SJCRH30 (cell line): Measurements from ENCODE around the gene CPT1B. TPM values are rescaled to one million over a fixed set of nuclear protein-coding genes. Genes with fewer than 3 reads are reported as not detected.
"Not testable (repeated sequence)": the region's sequence is repeated elsewhere in the genome, so short reads cannot be mapped to it uniquely, and the experiment has no call there.

Experiments used
- DNase-seq, 2 experiments: peaks; one replicate each; pipeline ENCODE4 v3.0.0-alpha.2; 2015 to 2020
- H3K27ac ChIP-seq: fragments of 250-450 bp; sonication (Bioruptor Pico); 2 replicates; pipeline ENCODE4 v1.5.1; 2020; ENCODE audit warnings: mild to moderate bottlenecking, moderate library complexity
- H3K27me3 ChIP-seq: fragments of 250-450 bp; sonication (Bioruptor Pico); 2 replicates; pipeline ENCODE4 v1.5.1; 2020; ENCODE audit warnings: mild to moderate bottlenecking, moderate library complexity
- H3K36me3 ChIP-seq: fragments of 250-450 bp; sonication (Bioruptor Pico); 2 replicates; pipeline ENCODE4 v1.5.1; 2020; ENCODE audit warnings: mild to moderate bottlenecking, moderate library complexity
- H3K4me1 ChIP-seq: fragments of 250-450 bp; sonication (Bioruptor Pico); 2 replicates; pipeline ENCODE4 v1.5.1; 2020; ENCODE audit warnings: mild to moderate bottlenecking, moderate library complexity
- H3K4me3 ChIP-seq: fragments of 250-450 bp; sonication (Bioruptor Pico); 2 replicates; pipeline ENCODE4 v1.5.1; 2020; ENCODE audit warnings: mild to moderate bottlenecking, moderate library complexity
- H3K9me3 ChIP-seq: fragments of 250-450 bp; sonication (Bioruptor Pico); replicated peaks from 2 replicates; pipeline ENCODE4 v1.5.1; 2020; ENCODE audit warnings: mild to moderate bottlenecking, moderate library complexity
- total RNA-seq: library from RNA; depleted of rRNA; stranded (reverse); fragments of >200 nt; shearing (Covaris generic); gene quantifications from 2 replicates; pipeline ENCODE4 v1.2.3, GENCODE V29; 2014

The CPT1B gene
- total RNA-seq, 1 experiment from 2014 or later = 17.1 TPM

DNA sequence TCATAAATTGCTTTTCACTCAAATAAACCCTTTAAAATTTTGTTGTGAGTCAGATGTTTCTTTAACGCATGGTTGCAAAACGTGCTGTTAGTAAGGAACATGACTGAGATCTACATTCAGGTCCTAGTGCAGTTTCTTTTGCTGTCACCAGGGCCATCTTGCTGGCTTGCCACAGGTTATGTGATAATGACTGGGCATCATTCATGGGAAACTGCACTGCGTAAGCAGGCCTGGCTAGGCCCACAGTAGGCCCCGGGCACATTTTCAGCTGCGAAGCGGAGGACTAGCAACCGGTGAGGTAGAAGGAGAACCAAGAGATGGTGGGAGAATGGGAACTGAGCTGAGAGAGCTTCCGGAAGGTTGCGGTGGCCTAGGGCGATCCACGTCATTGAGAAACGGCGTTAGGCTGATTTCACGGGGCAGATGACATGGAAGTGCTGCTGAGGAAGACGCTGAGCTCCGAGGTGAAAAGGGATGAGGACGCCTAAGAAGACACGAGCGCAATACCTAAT lies 35.8 kb downstream of the CPT1B start:
- no peak for DNase-seq
- no peaks in the 10 kb centered on the region for H3K36me3 ChIP-seq
- no peak overlapping the region for H3K4me3 ChIP-seq
- no peak overlapping the region for H3K27ac ChIP-seq
- no peaks in the 10 kb centered on the region for H3K9me3 ChIP-seq
- H3K4me1 ChIP-seq = no peaks in the 10 kb centered on the region
- peaks cover 4% of the 10 kb centered on the region; the same call in 1 of the 2 replicates for H3K27me3 ChIP-seq

DNA sequence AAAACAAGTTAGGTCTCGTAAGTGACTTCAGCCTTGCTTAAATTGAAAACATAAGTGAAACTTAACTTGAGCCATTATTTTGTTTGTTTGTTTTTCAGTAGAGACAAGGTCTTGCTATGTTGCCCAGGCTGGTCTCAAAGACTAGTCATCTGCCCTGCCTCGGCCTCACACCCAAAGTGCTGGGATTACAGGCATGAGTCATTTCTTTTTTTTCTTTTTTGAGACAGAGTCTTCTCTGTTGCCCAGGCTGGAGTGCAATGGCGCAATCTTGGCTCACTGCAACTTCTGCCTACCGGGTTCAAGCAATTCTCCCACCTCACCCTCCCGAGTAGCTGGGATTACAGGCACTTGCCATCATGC lies 36.6 kb downstream of the CPT1B start:
- DNase-seq, H3K4me3 ChIP-seq, H3K36me3 ChIP-seq, H3K4me1 ChIP-seq, H3K9me3 ChIP-seq, H3K27ac ChIP-seq: not testable (repeated sequence)
- H3K27me3 ChIP-seq = peaks cover 11% of the 10 kb centered on the region; the same call in 1 of the 2 replicates

DNA sequence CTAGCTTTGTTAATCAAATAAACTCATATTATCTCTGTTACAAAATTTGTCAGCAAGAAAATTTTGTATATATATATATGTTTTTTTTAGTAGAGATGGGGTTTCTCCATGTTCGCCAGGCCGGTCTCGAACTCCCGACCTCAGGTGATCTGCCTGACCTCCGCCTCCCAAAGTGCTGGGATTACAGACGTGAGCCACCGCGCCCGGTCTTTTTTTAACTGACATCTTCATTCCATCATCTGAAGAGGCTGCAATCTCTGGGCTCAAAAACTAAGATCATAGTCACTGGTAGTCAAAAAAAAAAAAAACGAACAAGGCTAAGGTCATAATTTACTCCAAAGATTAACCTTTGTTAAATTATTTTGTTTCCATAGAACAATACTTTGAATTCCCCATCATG lies 37.8 kb downstream of the CPT1B start:
- H3K9me3 ChIP-seq = no peaks in the 10 kb centered on the region; the same call in 1 of the 2 replicates
- H3K36me3 ChIP-seq = no peaks in the 10 kb centered on the region
- peaks cover 11% of the 10 kb centered on the region; the same call in 1 of the 2 replicates for H3K27me3 ChIP-seq
- no peak for DNase-seq
- no peak overlapping the region for H3K4me3 ChIP-seq
- no peaks in the 10 kb centered on the region for H3K4me1 ChIP-seq
- H3K27ac ChIP-seq = no peak overlapping the region

DNA sequence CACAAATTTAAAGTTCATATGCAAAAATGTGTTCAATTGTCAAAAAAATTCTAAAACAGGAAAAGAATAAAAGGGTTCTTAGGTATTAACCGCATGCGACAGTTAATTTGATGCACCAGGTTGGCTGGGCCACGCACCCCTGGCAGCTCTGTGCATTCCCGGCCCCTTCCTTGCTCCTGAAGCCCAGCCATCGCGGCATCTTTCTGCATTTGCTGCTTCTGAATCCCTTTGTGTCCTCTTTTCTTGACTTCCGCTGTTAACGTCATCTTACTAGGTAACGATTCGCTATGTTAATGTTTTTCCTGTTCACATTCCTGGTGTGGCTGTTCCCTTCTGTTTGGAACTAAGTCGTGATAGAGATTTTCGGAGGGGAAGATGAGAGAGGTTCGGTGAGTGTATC lies 40.5 kb downstream of the CPT1B start:
- H3K4me3 ChIP-seq = no peak overlapping the region
- no peak overlapping the region for H3K27ac ChIP-seq
- DNase-seq = no peak
- H3K9me3 ChIP-seq = no peaks in the 10 kb centered on the region; the same call in 1 of the 2 replicates
- no peaks in the 10 kb centered on the region for H3K36me3 ChIP-seq
- H3K27me3 ChIP-seq = peaks cover 13% of the 10 kb centered on the region; the same call in 1 of the 2 replicates
- peaks cover 2% of the 10 kb centered on the region; the same call in 1 of the 2 replicates for H3K4me1 ChIP-seq

DNA sequence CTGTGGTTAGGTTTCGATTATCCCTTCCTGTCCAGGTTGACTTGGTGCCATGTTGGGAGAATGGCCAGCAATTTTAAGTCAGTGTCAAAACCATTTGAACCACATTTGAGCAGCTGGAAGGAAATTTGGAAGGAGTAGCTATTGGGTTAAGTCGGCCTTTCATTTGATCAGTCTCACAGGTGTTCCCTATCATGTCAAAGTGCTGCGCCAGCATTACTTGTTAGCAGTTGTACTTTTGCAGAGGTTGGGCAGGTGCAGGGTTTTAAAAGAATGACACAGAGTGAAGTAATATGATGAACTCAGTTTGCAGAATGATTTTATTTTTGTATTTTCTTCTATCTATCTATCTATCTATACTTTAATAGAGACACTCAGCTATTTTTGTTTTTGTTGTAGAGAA lies 42.0 kb downstream of the CPT1B start:
- no peak overlapping the region for H3K4me3 ChIP-seq
- no peak for DNase-seq
- H3K27me3 ChIP-seq = peaks cover 16% of the 10 kb centered on the region; the same call in 1 of the 2 replicates
- H3K27ac ChIP-seq = no peak overlapping the region
- H3K4me1 ChIP-seq = peaks cover 2% of the 10 kb centered on the region; the same call in 1 of the 2 replicates
- H3K36me3 ChIP-seq = no peaks in the 10 kb centered on the region
- H3K9me3 ChIP-seq = no peaks in the 10 kb centered on the region; the same call in 1 of the 2 replicates

DNA sequence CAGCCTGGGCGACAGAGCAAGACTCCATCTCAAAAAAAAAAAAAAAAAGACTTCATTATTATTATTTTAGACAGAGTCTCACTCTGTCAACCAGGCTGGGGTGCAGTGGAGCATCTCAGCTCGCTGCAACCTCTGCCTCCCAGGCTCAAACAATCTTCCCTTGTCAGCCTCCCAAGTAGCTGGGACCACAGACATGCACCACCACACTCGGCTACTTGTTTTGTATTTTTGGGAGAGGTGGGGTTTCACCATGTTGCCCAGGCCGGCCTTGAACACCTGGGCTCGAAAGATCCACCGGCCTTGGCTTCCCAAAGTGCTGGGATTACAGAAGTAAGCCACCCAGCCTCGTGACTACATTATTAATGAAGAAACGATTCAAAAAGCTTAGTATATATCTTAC lies 43.1 kb downstream of the CPT1B start:
- Histone ChIP-seq H3K27ac (no peak overlapping the region), H3K27me3 (peaks cover 16% of the 10 kb centered on the region; the same call in 1 of the 2 replicates), H3K4me1 (peaks cover 2% of the 10 kb centered on the region; the same call in 1 of the 2 replicates)

DNA sequence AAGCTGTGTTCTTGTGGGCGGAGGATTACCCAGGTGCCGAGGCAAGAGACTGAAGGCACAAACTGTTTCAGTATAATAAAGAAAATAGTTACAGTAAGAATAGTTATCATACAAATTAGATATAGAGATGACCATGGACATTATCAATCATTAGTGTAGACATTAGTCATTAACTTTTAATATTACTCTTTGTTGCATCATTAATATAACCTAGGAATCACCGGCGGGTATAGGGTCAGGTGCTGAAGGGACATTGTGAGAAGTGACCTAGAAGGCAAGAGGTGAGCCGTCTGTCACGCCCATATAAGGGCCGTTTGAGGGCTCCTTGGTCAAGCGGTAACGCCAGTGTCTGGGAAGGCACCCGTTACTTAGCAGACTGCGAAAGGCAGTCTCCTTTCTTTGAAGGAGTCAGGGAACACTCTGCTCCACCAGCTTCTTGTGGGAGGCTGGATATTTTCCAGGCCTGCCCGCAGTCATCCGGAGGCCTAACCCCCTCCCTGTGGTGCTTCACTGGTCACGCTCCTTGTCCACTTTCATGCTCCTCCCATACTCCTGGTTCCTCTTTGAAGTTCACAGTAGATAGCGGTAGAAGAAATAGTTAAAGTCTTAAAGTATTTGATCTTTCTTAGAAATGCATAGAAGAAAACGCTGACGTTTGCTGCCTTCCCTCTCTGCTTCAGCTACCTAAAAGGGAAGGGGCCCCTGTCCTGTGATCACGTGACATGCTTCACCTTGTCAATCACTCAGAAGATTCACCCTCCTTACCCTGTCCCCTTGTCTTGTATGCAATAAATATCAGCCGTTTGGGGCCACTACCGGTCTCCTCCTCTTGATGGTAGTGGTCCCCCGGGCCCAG lies 44.1 kb downstream of the CPT1B start:
- H3K9me3 ChIP-seq, H3K4me1 ChIP-seq, H3K27ac ChIP-seq, H3K36me3 ChIP-seq, H3K4me3 ChIP-seq: not testable (repeated sequence)
- DNase-seq = peak in 1 of 2 experiments; percentile 39
- peaks cover 16% of the 10 kb centered on the region; the same call in 1 of the 2 replicates for H3K27me3 ChIP-seq

More for the DNA sequence above, 43.1 kb downstream of the CPT1B start:
- Histone ChIP-seq H3K4me3 (no peak overlapping the region), H3K9me3 (no peaks in the 10 kb centered on the region; the same call in 1 of the 2 replicates), H3K36me3 (no peaks in the 10 kb centered on the region)
- DNase-seq = no peak

DNA sequence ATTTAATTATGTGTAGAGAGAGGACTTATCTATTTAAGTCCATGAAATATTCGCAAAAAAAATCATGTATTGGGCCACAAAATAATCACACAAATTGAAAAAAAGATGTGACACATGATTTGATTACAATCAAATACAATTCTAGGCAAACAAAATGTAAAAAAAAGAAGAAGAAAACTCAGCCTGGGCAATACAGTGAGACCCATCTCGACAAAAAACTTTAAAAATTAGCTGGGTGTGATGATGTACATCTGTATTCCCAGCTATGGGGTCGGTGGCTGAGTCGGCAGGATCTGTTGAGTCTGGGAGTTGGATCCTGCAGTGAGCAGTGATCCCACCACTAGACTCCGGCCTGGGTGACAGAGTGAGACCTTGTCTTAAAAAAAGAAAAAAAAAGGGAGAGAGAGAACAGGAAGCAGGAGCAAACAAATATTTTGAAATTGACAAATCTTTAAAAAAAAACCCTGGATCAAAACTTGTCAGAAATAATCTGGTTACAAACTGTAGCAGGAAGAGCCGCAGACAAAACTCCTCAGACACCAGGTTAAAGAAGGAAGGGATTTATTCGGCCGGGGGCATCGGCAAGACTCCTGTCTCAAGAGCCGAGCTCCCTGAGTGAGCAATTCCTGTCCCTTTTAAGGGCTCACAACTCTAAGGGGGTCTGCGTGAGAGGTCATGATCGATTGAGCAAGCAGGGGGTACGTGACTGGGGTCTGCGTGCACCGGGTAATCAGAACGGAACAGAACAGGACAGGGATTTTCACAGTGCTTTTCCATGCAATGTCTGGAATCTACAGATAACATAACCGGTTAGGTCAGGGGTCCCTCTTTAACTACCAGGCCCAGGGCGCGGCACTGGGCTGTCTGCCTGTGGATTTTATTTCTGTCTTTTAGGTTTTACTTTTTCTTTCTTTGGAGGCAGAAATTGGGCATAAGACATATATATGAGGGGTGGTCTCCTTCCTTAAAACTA lies 45.1 kb downstream of the CPT1B start:
- peaks cover 16% of the 10 kb centered on the region; the same call in 1 of the 2 replicates for H3K27me3 ChIP-seq
- no peak overlapping the region for H3K27ac ChIP-seq
- no peaks in the 10 kb centered on the region for H3K36me3 ChIP-seq
- no peak overlapping the region for H3K4me3 ChIP-seq
- DNase-seq = no peak
- peaks cover 2% of the 10 kb centered on the region; the same call in 1 of the 2 replicates for H3K4me1 ChIP-seq
- no peaks in the 10 kb centered on the region; the same call in 1 of the 2 replicates for H3K9me3 ChIP-seq

DNA sequence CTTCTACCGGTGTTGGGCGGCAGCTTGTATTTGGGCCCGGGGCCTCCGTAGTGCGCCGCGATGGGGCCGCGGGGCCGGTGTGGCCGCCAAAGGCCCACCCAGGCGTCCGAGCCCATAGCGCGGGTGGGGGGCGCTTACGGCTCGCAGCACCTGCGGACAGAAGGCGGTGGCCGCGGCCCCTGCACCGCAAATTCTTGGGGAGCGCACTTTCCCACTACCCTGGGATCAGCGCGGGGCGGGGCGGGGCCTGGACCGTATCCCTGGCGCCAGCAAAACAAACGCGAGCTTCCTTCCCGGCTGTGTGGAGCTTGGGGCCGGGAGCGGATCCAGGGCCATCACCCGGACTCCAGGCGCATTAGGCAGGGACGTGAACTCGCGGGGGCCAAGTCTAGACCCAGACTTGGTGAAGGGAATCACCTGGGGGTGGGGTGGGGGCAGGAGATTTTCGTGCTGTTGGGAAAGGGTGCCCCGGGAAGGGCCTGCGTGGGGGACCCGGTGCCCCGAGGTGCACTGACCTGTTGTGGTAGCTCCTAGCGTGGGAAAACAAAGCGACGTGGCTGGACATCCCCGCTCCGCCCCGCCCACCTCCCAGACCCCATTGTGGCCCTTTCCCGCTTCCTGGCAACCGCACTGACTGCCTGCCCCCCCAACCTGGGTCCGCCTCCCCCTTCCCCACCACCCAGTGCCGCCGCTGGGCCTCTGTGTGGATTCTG lies 46.1 kb downstream of the CPT1B start:
- Histone ChIP-seq H3K4me1 (peaks cover 2% of the 10 kb centered on the region; the same call in 1 of the 2 replicates), H3K9me3 (no peaks in the 10 kb centered on the region; the same call in 1 of the 2 replicates), H3K36me3 (no peaks in the 10 kb centered on the region), H3K27me3 (peaks cover 12% of the 10 kb centered on the region; the same call in 1 of the 2 replicates), H3K4me3 (no peak overlapping the region), H3K27ac (no peak overlapping the region)
- DNase-seq = no peak

DNA sequence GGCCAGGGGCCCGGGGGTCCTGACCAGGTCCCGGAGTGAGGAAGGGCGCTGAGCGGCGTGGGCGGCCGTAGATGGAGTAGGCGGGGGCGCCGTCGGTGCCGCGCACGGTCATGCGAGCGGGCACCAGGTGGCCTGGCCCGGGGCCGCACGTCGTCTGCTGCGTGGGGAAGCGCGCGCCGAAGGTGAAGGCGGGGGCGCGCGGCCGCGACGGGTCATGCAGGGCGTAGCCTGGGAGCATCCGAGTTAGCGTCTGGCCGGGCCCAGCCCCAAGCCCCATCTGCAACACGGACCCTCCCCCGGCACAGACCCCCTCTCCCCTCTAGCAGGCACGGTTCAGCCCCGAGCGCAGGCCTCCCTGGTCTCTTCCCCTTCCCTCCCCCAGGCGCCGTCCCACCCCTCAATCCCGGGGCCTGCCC lies 46.7 kb downstream of the CPT1B start:
- H3K4me1 ChIP-seq = peaks cover 2% of the 10 kb centered on the region; the same call in 1 of the 2 replicates
- H3K9me3 ChIP-seq = no peaks in the 10 kb centered on the region; the same call in 1 of the 2 replicates
- no peak overlapping the region for H3K27ac ChIP-seq
- H3K36me3 ChIP-seq = no peaks in the 10 kb centered on the region
- no peak overlapping the region for H3K4me3 ChIP-seq
- peaks cover 9% of the 10 kb centered on the region; the same call in 1 of the 2 replicates for H3K27me3 ChIP-seq
- no peak for DNase-seq

DNA sequence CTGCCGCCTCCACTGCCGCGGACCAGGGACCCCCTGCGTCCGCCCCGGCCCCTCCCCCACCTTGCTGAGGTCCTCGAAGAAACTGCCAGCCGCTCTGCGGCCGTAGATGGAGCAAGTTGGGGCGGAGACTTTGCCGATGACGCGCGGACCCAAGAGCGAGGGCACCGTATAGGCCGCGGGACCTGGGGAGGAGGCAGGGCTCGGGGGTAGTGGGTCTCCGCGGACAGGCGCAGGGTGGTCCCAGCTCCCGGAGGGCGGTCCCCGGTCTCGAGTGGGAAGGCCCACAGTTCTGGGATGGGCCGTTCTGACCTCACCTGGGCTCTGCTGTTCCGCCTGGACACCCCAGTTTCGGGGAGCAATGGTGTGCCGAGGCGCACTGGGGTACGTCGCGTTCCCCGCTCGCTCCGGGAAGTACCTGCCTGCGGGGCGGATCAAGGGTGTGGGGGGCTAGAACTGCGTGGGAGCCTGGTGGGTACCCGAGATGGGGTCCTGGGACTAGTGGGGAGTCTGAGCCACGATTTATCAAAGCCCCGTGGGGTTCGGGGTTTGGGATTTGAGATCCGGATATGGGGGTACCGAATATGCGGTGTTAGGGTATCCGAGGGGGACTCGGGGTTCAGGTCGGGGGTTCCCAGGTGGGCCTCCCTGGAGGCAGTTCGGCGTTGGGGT lies 47.2 kb downstream of the CPT1B start:
- Histone ChIP-seq H3K4me1 (peaks cover 2% of the 10 kb centered on the region; the same call in 1 of the 2 replicates), H3K4me3 (no peak overlapping the region), H3K9me3 (no peaks in the 10 kb centered on the region; the same call in 1 of the 2 replicates), H3K36me3 (no peaks in the 10 kb centered on the region), H3K27ac (no peak overlapping the region), H3K27me3 (peaks cover 9% of the 10 kb centered on the region; the same call in 1 of the 2 replicates)
- no peak for DNase-seq

DNA sequence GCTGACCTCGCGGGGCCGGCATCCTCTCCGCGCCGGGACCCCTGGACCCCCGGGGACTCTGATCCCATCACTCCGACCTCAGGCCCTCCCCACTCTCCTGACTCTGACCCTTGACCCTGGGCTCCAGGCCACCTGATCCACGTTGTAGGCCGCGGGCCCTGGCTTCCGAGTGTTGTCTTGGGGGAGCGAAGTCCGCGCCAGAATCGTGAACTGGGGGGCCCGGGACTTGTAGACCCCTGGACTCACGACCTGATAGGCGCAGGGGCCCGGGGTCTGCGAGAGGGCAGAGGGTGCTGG lies 47.7 kb downstream of the CPT1B start:
- Histone ChIP-seq H3K4me1 (peaks cover 2% of the 10 kb centered on the region; the same call in 1 of the 2 replicates), H3K27ac (no peak overlapping the region), H3K9me3 (no peaks in the 10 kb centered on the region), H3K4me3 (no peak overlapping the region), H3K27me3 (peaks cover 9% of the 10 kb centered on the region; the same call in 1 of the 2 replicates), H3K36me3 (no peaks in the 10 kb centered on the region)
- DNase-seq = no peak

DNA sequence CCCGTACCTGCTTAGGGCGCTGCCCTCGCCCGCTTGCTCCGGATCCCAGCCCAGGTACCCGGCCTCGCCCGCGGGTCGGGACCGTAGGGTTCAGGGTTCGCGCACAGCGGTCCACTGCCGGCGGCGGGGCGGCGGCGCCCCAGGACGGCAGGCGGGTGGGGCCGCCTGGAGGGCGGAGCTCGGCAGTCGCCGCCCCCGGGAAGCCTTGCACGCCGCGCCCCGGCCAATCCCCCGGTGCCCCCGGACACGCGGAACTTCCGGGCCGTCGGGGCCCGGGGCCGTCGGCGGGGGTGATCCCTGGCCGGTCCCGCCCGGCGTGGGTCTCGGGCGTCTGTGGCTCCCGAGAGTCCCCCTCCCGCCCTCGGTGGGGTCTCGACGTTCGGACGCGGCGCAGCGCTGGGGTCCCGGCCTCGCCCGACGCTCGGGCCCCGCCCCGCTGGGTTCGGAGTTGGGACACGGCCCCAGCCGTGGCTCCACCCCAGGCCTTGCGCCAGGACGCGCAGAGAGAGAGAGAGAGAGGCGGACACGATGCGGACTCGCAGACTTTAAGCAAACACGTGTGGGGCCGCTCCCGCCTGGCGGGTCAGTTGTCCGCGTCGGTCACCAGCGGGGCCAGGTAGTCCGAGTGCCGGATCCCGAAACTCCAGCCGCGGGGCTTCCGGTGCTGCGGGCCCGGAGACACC lies 48.2 kb downstream of the CPT1B start, which contains the start of gene TYMP:
TYMP (minus strand) TSS at position 116 of the 683 bp plus-strand sequence. CDS start 303 bp downstream, outside the sequence.
- no peak for DNase-seq
- H3K36me3 ChIP-seq = no peaks in the 10 kb centered on the region
- H3K9me3 ChIP-seq = no peaks in the 10 kb centered on the region
- H3K27me3 ChIP-seq = peaks cover 9% of the 10 kb centered on the region; the same call in 1 of the 2 replicates
- H3K4me1 ChIP-seq = peaks cover 2% of the 10 kb centered on the region; the same call in 1 of the 2 replicates
- H3K27ac ChIP-seq = no peak within 1 kb of the TSS
- no peak within 1 kb of the TSS for H3K4me3 ChIP-seq
